GM23338 (cell line): ENCODE results near the gene SMTNL1.

Experiments used
- CREB1 ChIP-seq: fragments of 250-450 bp; sonication (Bioruptor Pico); IDR thresholded peaks from 2 replicates; pipeline ENCODE4 v1.5.0; 2020; ENCODE audit warnings: low read depth, mild to moderate bottlenecking, moderate library complexity
- CTCF ChIP-seq, 2 experiments: fragments of 200-600 bp in 1 of 2; sonication (generic) in 1 of 2; conservative IDR thresholded peaks; 2 replicates each; pipeline versions ENCODE4 v1.5.1 to v1.6.1; 2016 to 2017; ENCODE audit warnings: antibody characterized with exemption in 2 of 2, low read depth in 2 of 2, mild to moderate bottlenecking in 2 of 2, moderate library complexity in 1 of 2
- ETS1 ChIP-seq: IDR thresholded peaks from 2 replicates; pipeline ENCODE4 v1.6.1; 2016; ENCODE audit warnings: antibody characterized with exemption
- EZH2 ChIP-seq: fragments of 200-600 bp; sonication (generic); IDR thresholded peaks from one replicate; pipeline ENCODE4 v1.8.0; 2017; ENCODE audit warnings: antibody characterized with exemption, mild to moderate bottlenecking, low read depth; ENCODE audit not compliant: unreplicated experiment
- EZH2phosphoT487 ChIP-seq: fragments of 200-600 bp; sonication (generic); IDR thresholded peaks from one replicate; pipeline ENCODE4 v1.8.1; 2018; ENCODE audit warnings: antibody characterized with exemption; ENCODE audit not compliant: unreplicated experiment
- JUNB ChIP-seq: IDR thresholded peaks from one replicate; pipeline ENCODE4 v1.6.1; 2016; ENCODE audit warnings: antibody characterized with exemption; ENCODE audit not compliant: unreplicated experiment
- NANOG ChIP-seq: IDR thresholded peaks from 2 replicates; pipeline ENCODE4 v1.6.1; 2016; ENCODE audit warnings: antibody characterized with exemption, borderline replicate concordance
- POLR2AphosphoS5 ChIP-seq: IDR thresholded peaks from 2 replicates; pipeline ENCODE4 v1.6.1; 2016; ENCODE audit warnings: antibody characterized with exemption, low read depth
- REST ChIP-seq: IDR thresholded peaks from one replicate; pipeline ENCODE4 v1.6.1; 2018; ENCODE audit warnings: antibody characterized with exemption; ENCODE audit not compliant: unreplicated experiment
- STAT1 ChIP-seq: IDR thresholded peaks from one replicate; pipeline ENCODE4 v1.6.1; 2016; ENCODE audit warnings: antibody characterized with exemption; ENCODE audit not compliant: unreplicated experiment
- ZNF114 ChIP-seq: fragments of 250-450 bp; sonication (Bioruptor Pico); IDR thresholded peaks from 2 replicates; pipeline ENCODE4 v1.5.0; 2020; ENCODE audit warnings: mild to moderate bottlenecking, moderate library complexity

- TF ChIP-seq CTCF (conservative IDR thresholded peaks at IDR 0.05; ENCODE audit: low read depth in 2 of 2) = no peak
- TF ChIP-seq POLR2AphosphoS5 = no peak
- no peak for TF ChIP-seq CREB1 (CRISPR knock-in tag)
- no peak for TF ChIP-seq REST
- no peak for TF ChIP-seq JUNB
- TF ChIP-seq EZH2 = no peak
- no peak for TF ChIP-seq EZH2phosphoT487
- TF ChIP-seq NANOG = no peak
- no peak for TF ChIP-seq ZNF114 (CRISPR knock-in tag)
- no peak for TF ChIP-seq ETS1
- TF ChIP-seq STAT1 = no peak
These were observed 15.1 kb downstream of the SMTNL1 start for GRCh38 chr11:57552479-57552878.
